T47D (cell line): ENCODE results near the gene CCNB2.
A peak's percentile ranks its signal among the peaks of the same experiment; 100 is the strongest.

ENCODE experiments used
- DNase-seq, 2 experiments: peaks; one replicate each; pipeline versions ENCODE4 v3.0.0 to v3.0.0-alpha.2; 2011 to 2012; ENCODE audit warnings: low read depth in 1 of 2, low spot score in 1 of 2
- JUND ChIP-seq: IDR thresholded peaks from 2 replicates; pipeline ENCODE4 v1.6.1; 2012; ENCODE audit warnings: low read depth
- in situ Hi-C: cut with HindIII; loops from 2 replicates; pipeline ENCODE4 v1.10.0; 2016; ENCODE audit warnings: low sequenced_read_pairs, low pct_unique_long_range_greater_than_20kb

The CCNB2 gene

DNA sequence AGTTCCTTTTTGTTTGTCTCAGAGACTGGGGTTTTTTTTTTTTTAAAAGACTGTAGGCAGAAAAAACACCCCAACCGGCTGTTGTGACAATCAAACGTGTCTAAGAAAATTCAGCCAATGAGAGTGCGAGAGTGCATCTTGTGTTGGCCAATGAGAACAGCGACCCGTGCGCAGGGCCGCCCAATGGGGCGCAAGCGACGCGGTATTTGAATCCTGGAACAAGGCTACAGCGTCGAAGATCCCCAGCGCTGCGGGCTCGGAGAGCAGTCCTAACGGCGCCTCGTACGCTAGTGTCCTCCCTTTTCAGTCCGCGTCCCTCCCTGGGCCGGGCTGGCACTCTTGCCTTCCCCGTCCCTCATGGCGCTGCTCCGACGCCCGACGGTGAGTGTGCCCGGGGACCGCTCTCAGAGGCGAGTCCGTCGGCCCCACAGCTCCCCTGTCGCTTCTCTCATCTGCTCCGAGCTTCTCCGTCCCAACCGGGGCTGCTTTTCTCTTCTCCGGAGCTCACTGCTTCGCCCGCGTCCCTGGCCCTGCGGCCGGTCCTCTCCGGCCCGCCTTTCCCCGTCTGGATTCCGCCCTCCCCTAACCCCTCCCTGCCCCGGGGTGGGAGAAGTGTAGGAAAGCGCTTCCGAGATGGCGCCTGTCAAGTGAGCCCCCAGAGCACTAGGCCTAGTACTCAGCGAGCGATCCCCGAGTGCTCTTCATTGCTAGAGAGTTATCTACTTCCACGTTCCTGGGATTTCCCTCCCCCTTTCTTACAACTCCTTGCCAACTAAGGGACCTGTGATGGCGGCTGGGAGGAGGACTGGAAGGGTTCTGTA lies at the start of gene CCNB2:
Gene CCNB2 (plus strand): TSS at position 235 of the 821 bp plus-strand sequence. CDS start 123 bp downstream, at position 358.
- peak; percentile 95 to 96 for DNase-seq
- TF ChIP-seq JUND, result no peak
- in situ Hi-C loops, result no loop called here

GRCh38 chr15:59059076-59059597 lies 45.8 kb upstream of the CCNB2 start:
- no peak for TF ChIP-seq JUND
- DNase-seq, result no peak
- in situ Hi-C loops, result no loop called here

- DNase-seq, result no peak
- no peak for TF ChIP-seq JUND
- in situ Hi-C loops, result no loop called here
Observed at GRCh38 chr15:59060348-59060747, 44.6 kb upstream of the CCNB2 start.

DNA sequence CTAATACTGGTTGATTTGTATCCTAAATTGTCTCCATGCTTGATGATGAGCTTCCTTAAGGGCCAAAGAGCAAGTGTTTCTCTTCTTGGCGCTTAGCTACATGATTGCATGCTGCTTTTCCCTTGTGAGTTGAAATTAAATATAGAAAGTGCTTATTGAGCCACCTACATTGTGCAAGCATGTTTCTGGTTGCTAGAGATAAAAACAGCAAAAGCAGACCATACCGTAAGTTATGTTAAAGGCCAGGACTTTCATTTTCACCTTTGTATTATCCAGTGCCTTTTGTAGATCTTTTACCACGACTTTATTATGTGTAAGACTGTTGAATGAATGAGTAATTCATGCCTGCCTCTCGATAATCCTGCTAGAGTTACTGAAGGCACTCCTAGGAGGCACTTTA lies 41.9 kb upstream of the CCNB2 start:
- TF ChIP-seq JUND, result no peak
- in situ Hi-C loops, result no loop called here
- no peak for DNase-seq

DNA sequence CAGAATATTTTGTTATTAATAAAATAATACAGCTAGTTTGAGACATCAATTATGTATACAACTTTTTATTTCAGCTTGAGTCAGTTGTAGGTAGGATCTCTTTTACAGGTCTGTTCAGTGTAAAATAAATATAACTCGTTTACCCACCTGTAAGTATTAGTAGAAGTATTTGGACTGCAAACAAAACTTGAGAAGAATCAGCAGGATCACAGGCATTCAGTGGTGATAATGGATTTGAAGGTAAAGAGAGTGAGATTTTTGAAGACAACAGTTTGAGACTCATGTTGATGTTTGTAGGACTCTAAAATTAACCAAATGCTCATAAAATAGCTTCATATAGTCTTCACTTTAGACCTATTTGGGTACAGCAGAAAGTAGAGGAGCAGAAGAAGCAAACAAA lies 35.5 kb upstream of the CCNB2 start:
- in situ Hi-C loops, result no loop called here
- TF ChIP-seq JUND, result no peak
- no peak for DNase-seq

- in situ Hi-C loops, result no loop called here
- DNase-seq, result no peak
- no peak for TF ChIP-seq JUND
Observed at GRCh38 chr15:59074607-59075006, 30.3 kb upstream of the CCNB2 start.

- in situ Hi-C loops, result no loop called here
- DNase-seq, result no peak
- TF ChIP-seq JUND, result no peak
Observed at GRCh38 chr15:59087731-59088130, 17.2 kb upstream of the CCNB2 start.

DNA sequence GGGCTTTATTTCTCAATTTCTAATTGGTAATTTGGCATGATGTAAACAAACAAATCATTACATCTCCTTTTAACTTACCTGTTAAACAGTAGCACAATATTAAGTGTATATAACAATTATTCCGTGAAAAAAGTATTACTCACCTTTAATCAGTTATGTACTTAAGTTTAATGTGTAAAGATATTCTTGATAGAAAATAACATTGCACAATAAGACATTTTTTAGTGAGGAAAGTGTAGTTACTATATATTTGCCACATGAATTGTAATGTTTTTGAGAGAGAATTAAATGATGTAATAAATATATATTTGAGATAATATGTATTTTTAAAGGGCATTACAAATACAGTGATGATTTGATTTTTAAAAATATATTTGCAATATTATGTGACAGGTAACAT lies 10.9 kb upstream of the CCNB2 start:
- in situ Hi-C loops, result no loop called here
- no peak for DNase-seq
- no peak for TF ChIP-seq JUND

DNA sequence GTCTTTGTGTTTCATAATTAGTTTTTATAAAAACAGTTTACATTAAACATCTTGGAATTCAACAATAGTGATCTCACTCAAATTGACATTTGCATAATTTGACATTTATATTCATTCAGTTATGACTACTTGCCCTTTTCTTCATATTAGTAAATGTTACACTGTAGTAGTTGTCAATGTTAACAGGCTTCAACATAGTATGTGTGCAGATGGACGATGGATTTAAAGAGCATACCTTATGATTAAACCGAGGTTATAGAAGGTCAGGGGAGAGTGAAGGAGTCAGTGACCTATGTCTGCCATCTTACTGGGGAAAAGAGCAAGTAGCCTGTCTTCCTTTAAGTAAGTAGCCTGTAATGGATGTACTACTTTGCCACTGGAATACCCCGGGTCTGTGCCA lies 8.5 kb upstream of the CCNB2 start:
- DNase-seq, result no peak
- no peak for TF ChIP-seq JUND
- in situ Hi-C loops, result no loop called here

- TF ChIP-seq JUND, result no peak
- in situ Hi-C loops, result no loop called here
- no peak for DNase-seq
Observed at GRCh38 chr15:59099162-59099685, 5.7 kb upstream of the CCNB2 start.

- DNase-seq, result no peak
- in situ Hi-C loops, result no loop called here
- no peak for TF ChIP-seq JUND
Observed at GRCh38 chr15:59104602-59104911, 389 bp upstream of the CCNB2 start.

DNA sequence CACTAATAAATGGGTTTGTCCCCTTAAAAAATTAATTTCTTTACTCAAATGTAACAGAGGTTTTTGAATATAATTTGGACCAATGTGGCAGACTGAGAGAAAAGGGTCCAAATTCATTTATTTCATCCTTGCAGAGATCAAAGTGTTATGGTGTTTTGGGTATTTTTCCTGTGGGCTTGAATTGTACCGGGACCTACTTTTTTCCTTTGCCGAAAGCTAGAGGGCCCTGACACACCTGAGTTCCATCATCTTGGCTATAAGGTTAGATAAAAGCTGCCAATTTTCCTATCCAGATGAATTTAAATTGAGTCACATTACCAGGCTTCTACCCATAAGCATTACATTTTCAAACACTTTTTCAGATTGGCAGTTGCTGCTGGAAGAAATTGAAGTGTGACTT lies 908 bp downstream of the CCNB2 start:
- DNase-seq, result peak; percentile 21 to 29
- no peak for TF ChIP-seq JUND
- in situ Hi-C loops, result no loop called here

DNA sequence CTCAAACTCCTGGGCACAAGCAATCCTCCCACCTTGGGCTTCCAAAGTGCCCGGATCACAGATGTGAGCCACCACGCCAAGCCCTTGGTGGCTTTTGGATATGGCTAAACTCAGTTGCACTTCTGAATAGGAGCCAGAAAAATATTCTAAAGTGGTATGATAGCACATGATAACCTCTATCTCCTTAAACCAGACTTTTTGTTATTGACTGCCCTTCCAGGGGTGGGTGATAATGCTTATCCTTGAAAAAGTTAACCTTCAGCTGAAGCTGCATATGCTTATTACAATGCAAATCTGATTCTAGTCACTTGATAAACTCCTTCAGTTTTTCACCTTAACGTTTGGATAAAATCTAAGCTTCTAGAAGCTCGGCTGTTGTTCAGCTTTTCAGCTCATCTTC lies 6.3 kb downstream of the CCNB2 start:
- no peak for DNase-seq
- in situ Hi-C loops, result no loop called here
- TF ChIP-seq JUND, result no peak
